Keratinocyte (primary cell): Measurements from ENCODE around the gene SLC8A1. TPM values are rescaled to one million over a fixed set of nuclear protein-coding genes. Genes with fewer than 3 reads are reported as not detected.

Experiments
- DNase-seq: peaks from one replicate; pipeline ENCODE4 v3.0.0-alpha.2; 2011; ENCODE audit warnings: low read depth, missing footprints, low spot score
- FAIRE-seq: peaks from 2 replicates; lab custom pipeline; 2011; peaks lifted over from hg19 to GRCh38; lab: Jason Lieb, UNC
- H2AFZ ChIP-seq: 2 replicates; pipeline ENCODE4 v1.6.0; 2012; ENCODE audit warnings: low read length, control low read depth, inconsistent platforms; ENCODE audit not compliant: control insufficient read depth
- H3K27ac ChIP-seq: 2 replicates; pipeline ENCODE4 v1.5.1; 2011; ENCODE audit warnings: low read length; ENCODE audit not compliant: control insufficient read depth, insufficient read depth
- H3K27me3 ChIP-seq: 3 replicates; pipeline ENCODE4 v1.6.0; 2011; ENCODE audit warnings: low read length; ENCODE audit not compliant: control insufficient read depth, insufficient read depth; ENCODE audit errors: extremely low read depth
- H3K36me3 ChIP-seq, 2 experiments: 2 replicates in 1 of 2; 3 replicates in 1 of 2; pipeline ENCODE4 v1.5.1; 2011; ENCODE audit warnings: low read length in 2 of 2, mild to moderate bottlenecking in 1 of 2; ENCODE audit not compliant: control insufficient read depth in 2 of 2, insufficient read depth in 2 of 2; ENCODE audit errors: extremely low read depth in 1 of 2
- H3K4me1 ChIP-seq: 3 replicates; pipeline ENCODE4 v1.5.1; 2011; ENCODE audit warnings: low read length; ENCODE audit not compliant: control insufficient read depth, insufficient read depth; ENCODE audit errors: extremely low read depth
- H3K4me2 ChIP-seq: 3 replicates; pipeline ENCODE4 v1.6.0; 2011; ENCODE audit warnings: low read depth, low read length; ENCODE audit not compliant: control insufficient read depth, insufficient read depth; ENCODE audit errors: extremely low read depth
- H3K4me3 ChIP-seq, 3 experiments: fragments of 200-600 bp in 1 of 3; sonication (generic) in 1 of 3; 2 replicates in 2 of 3; 3 replicates in 1 of 3; pipeline ENCODE4 v1.5.1; 2011 to 2016; ENCODE audit warnings: low read length in 3 of 3, mild to moderate bottlenecking in 3 of 3, control low read depth in 2 of 3, inconsistent platforms in 1 of 3, low read depth in 1 of 3, mixed read lengths in 1 of 3, mixed run types in 1 of 3, moderate library complexity in 1 of 3; ENCODE audit not compliant: control insufficient read depth in 2 of 3, insufficient read depth in 2 of 3; ENCODE audit errors: extremely low read depth in 1 of 3
- H3K79me2 ChIP-seq: 2 replicates; pipeline ENCODE4 v1.6.0; 2012; ENCODE audit warnings: low read length; ENCODE audit not compliant: control insufficient read depth, insufficient read depth
- H3K9ac ChIP-seq: 3 replicates; pipeline ENCODE4 v1.6.0; 2011; ENCODE audit warnings: low read length; ENCODE audit not compliant: control insufficient read depth, insufficient read depth; ENCODE audit errors: extremely low read depth
- H3K9me1 ChIP-seq: 3 replicates; pipeline ENCODE4 v1.6.0; 2011; ENCODE audit warnings: low read length; ENCODE audit not compliant: control insufficient read depth, insufficient read depth; ENCODE audit errors: extremely low read depth
- H3K9me3 ChIP-seq: 2 replicates; pipeline ENCODE4 v1.5.1; 2012; ENCODE audit warnings: low read depth, low read length; ENCODE audit not compliant: control insufficient read depth
- H4K20me1 ChIP-seq: 3 replicates; pipeline ENCODE4 v1.6.0; 2011; ENCODE audit warnings: low read length; ENCODE audit not compliant: control insufficient read depth, insufficient read depth; ENCODE audit errors: extremely low read depth
- CTCF ChIP-seq, 3 experiments: IDR thresholded peaks in 1 of 3; conservative IDR thresholded peaks in 1 of 3; optimal IDR thresholded peaks in 1 of 3; 2 replicates in 2 of 3; 3 replicates in 1 of 3; pipeline versions ENCODE3 to v1.5.1; 2011; ENCODE audit warnings: low read length in 3 of 3, mild to moderate bottlenecking in 3 of 3, moderate library complexity in 2 of 3, control low read depth in 1 of 3, inconsistent platforms in 1 of 3; ENCODE audit not compliant: insufficient read depth in 2 of 3; ENCODE audit errors: extremely low read depth in 1 of 3
- EZH2 ChIP-seq: IDR thresholded peaks from one replicate; pipeline ENCODE4 v1.6.1; 2012; ENCODE audit warnings: inconsistent platforms, mild to moderate bottlenecking, low read length, moderate library complexity
- dilution Hi-C: fragments of 300-500 bp; cut with MboI; formaldehyde crosslinking; loops from one replicate; pipeline ENCODE4 v1.7.0; 2020; ENCODE audit warnings: low sequenced_read_pairs; ENCODE audit not compliant: extremely low pct_ligation_motif_present
- polyA plus RNA-seq, 5 experiments: library from polyadenylated mRNA; depleted of rRNA in 3 of 5; stranded (reverse) in 3 of 5; stranded (forward) in 1 of 5; unstranded in 1 of 5; fragments of >200 nt; gene quantifications; 1 replicate in 1 of 5; 2 replicates in 3 of 5; 3 replicates in 1 of 5; pipeline versions ENCODE4 v1.2.1 to v1.2.3, GENCODE V29; 2011 to 2012; ENCODE audit warnings: missing spikeins in 2 of 5, low read depth in 1 of 5, low replicate concordance in 1 of 5

SLC8A1 gene
- polyA plus RNA-seq, 1 donor (not counting 4 experiments of a cell fraction or from before 2014, with no cell fraction given) = 2.7 TPM

- Histone ChIP-seq H3K9ac (no peak overlapping the region), H3K27me3 (no peaks in the 10 kb centered on the region), H3K36me3 (no peaks in the 10 kb centered on the region), H2AFZ (no peak overlapping the region), H3K9me1 (no peaks in the 10 kb centered on the region), H3K4me1 (no peaks in the 10 kb centered on the region), H3K79me2 (no peaks in the 10 kb centered on the region), H3K27ac (no peak overlapping the region), H3K4me3 (no peak overlapping the region), H4K20me1 (no peaks in the 10 kb centered on the region), H3K9me3 (no peaks in the 10 kb centered on the region), H3K4me2 (no peak overlapping the region)
- dilution Hi-C loops = no loop called here
- no peak for TF ChIP-seq EZH2
- no peak for TF ChIP-seq CTCF (optimal IDR thresholded peaks at IDR 0.05 in 1 of 3, IDR thresholded peaks at IDR 0.05 in 1 of 3, conservative IDR thresholded peaks at IDR 0.05 in 1 of 3; ENCODE audit: extremely low read depth in 1 of 3, insufficient read depth in 2 of 3, low read length in 3 of 3)
- no peak for DNase-seq
- no peak for FAIRE-seq
Measured at GRCh38 chr2:40131081-40131704, 320.7 kb downstream of the SLC8A1 start.

GRCh38 chr2:40130251-40130994 lies 321.5 kb downstream of the SLC8A1 start:
- TF ChIP-seq EZH2 (no peak), CTCF (optimal IDR thresholded peaks at IDR 0.05 in 1 of 3, IDR thresholded peaks at IDR 0.05 in 1 of 3, conservative IDR thresholded peaks at IDR 0.05 in 1 of 3; ENCODE audit: extremely low read depth in 1 of 3, insufficient read depth in 2 of 3, low read length in 3 of 3) (no peak)
- H4K20me1 ChIP-seq = no peaks in the 10 kb centered on the region
- H3K27me3 ChIP-seq = no peaks in the 10 kb centered on the region
- no peak overlapping the region for H3K4me2 ChIP-seq
- no peak overlapping the region for H2AFZ ChIP-seq
- H3K4me1 ChIP-seq = no peaks in the 10 kb centered on the region
- dilution Hi-C loops = no loop called here
- no peaks in the 10 kb centered on the region for H3K36me3 ChIP-seq
- no peak for FAIRE-seq
- no peaks in the 10 kb centered on the region for H3K9me3 ChIP-seq
- no peak for DNase-seq
- no peaks in the 10 kb centered on the region for H3K79me2 ChIP-seq
- H3K27ac ChIP-seq = no peak overlapping the region
- no peak overlapping the region for H3K4me3 ChIP-seq
- H3K9ac ChIP-seq = no peak overlapping the region
- no peaks in the 10 kb centered on the region for H3K9me1 ChIP-seq
